ENCODE data around the gene PPL. TPM values are rescaled to one million over a fixed set of nuclear protein-coding genes. Genes with fewer than 3 reads are reported as not detected.

The PPL gene
- total RNA-seq, 1 experiment from 2014 or later = 56.4 TPM

- TF ChIP-seq EZH2 (IDR thresholded peaks at IDR 0.05) = no peak
Observed at GRCh38 chr16:4862639-4863038, 74.3 kb downstream of the PPL start (continued).

DNA sequence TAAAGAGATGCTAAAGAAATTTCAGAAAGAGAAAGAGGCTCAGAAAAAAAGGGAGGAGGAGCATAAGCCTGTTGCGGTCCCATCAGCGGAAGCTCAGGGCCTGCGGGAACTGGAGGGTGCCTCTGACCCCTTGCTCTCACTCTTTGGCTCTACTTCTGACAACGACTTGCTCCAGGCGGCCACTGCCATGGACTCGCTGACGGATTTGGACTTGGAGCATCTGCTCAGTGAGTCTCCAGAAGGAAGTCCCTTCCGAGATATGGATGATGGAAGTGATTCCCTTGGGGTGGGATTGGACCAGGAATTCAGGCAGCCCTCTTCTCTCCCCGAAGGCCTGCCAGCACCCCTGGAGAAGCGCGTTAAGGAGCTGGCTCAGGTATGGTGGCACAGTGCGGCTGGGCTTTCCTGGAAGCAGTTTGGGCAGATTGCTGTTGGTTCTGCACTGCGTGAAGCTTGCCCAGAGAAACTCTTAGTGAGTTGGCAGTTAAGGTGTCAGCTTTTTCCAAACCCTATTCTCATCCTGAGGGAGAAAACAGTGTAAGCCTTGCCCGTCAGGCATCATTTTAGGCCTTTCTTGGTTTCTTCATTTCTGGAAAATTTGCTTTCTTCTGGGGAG, 76.1 kb downstream of the PPL start:
- no peaks in the 10 kb centered on the region for H3K9me3 ChIP-seq (ENCODE audit: control insufficient read depth in 1 of 2, insufficient read depth in 1 of 2, low read depth in 1 of 2, low read length in 2 of 2)
- no peaks in the 10 kb centered on the region for H4K20me1 ChIP-seq (ENCODE audit: insufficient read depth)
- H3K79me2 ChIP-seq (ENCODE audit: insufficient read depth, low read length) = peaks cover 52% of the 10 kb centered on the region
- H3K4me1 ChIP-seq (ENCODE audit: control insufficient read depth in 1 of 2, insufficient read depth in 2 of 2, low read length in 2 of 2) = no peaks in the 10 kb centered on the region
- ATAC-seq (no peak), DNase-seq (ENCODE audit: low read depth, low spot score) (no peak)
- no peak overlapping the region for H3K4me3 ChIP-seq (replicated peaks in 1 of 2; ENCODE audit: low read depth in 1 of 2, low read length in 2 of 2)
- H3K9me2 ChIP-seq (ENCODE audit: insufficient read depth) = no peaks in the 10 kb centered on the region
- intact Hi-C loops (cut with micrococcal nuclease) = no loop called here
- ChIA-PET CTCF (no interaction called here), RAD21 (ENCODE audit: low non-redundant PET in 1 of 2, low total read pairs in 2 of 2, uncharacterized antibody in 2 of 2, unreplicated experiment in 2 of 2) (no interaction called here), POLR2A (no interaction called here)
- H3K36me3 ChIP-seq (ENCODE audit: control insufficient read depth in 1 of 2, insufficient read depth in 2 of 2, low read length in 2 of 2) = peaks cover 51 to 53% of the 10 kb centered on the region in 2 experiments
- no peak overlapping the region for H3K4me2 ChIP-seq (ENCODE audit: low read length)
- no TSS peak for BruUV-seq (replicated peaks)
- no peak overlapping the region for H3K27ac ChIP-seq (ENCODE audit: low read depth, low read length)
- H2AFZ ChIP-seq (ENCODE audit: low read depth, low read length, poor library complexity, severe bottlenecking) = no peak overlapping the region
- TF ChIP-seq EZH2 (IDR thresholded peaks at IDR 0.05) (no peak), ATF3 (IDR thresholded peaks at IDR 0.05) (no peak), ELF1 (IDR thresholded peaks at IDR 0.05; ENCODE audit: borderline replicate concordance, low read depth) (no peak), CEBPB (IDR thresholded peaks at IDR 0.05; ENCODE audit: low read depth) (no peak)
- no peak overlapping the region for H3K9ac ChIP-seq (ENCODE audit: low read length)
- H3K27me3 ChIP-seq (ENCODE audit: insufficient read depth, low read length) = no peaks in the 10 kb centered on the region

GRCh38 chr16:4859900-4860255, 77.1 kb downstream of the PPL start:
- Histone ChIP-seq H3K36me3 (ENCODE audit: control insufficient read depth in 1 of 2, insufficient read depth in 2 of 2, low read length in 2 of 2) (peaks cover 57 to 60% of the 10 kb centered on the region in 2 experiments), H2AFZ (ENCODE audit: low read depth, low read length, poor library complexity, severe bottlenecking) (no peak overlapping the region), H3K4me3 (replicated peaks in 1 of 2; ENCODE audit: low read depth in 1 of 2, low read length in 2 of 2) (no peak overlapping the region), H3K79me2 (ENCODE audit: insufficient read depth, low read length) (peaks cover 48% of the 10 kb centered on the region), H3K9me3 (ENCODE audit: control insufficient read depth in 1 of 2, insufficient read depth in 1 of 2, low read depth in 1 of 2, low read length in 2 of 2) (no peaks in the 10 kb centered on the region), H3K4me2 (ENCODE audit: low read length) (no peak overlapping the region), H3K4me1 (ENCODE audit: control insufficient read depth in 1 of 2, insufficient read depth in 2 of 2, low read length in 2 of 2) (no peaks in the 10 kb centered on the region), H3K27me3 (ENCODE audit: insufficient read depth, low read length) (no peaks in the 10 kb centered on the region), H4K20me1 (ENCODE audit: insufficient read depth) (no peaks in the 10 kb centered on the region), H3K27ac (ENCODE audit: low read depth, low read length) (no peak overlapping the region), H3K9me2 (ENCODE audit: insufficient read depth) (no peaks in the 10 kb centered on the region), H3K9ac (ENCODE audit: low read length) (no peak overlapping the region)
- ATAC-seq (no peak), DNase-seq (ENCODE audit: low read depth, low spot score) (no peak)
- RAD21 ChIA-PET (ENCODE audit: low non-redundant PET in 1 of 2, low total read pairs in 2 of 2, uncharacterized antibody in 2 of 2, unreplicated experiment in 2 of 2) = no interaction called here
- intact Hi-C loops (cut with micrococcal nuclease) = no loop called here
- POLR2A ChIA-PET = no interaction called here
- CTCF ChIA-PET = no interaction called here
- no TSS peak for BruUV-seq (replicated peaks)
- TF ChIP-seq, protein P1, sequence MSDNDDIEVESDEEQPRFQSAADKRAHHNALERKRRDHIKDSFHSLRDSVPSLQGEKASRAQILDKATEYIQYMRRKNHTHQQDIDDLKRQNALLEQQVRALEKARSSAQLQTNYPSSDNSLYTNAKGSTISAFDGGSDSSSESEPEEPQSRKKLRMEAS (IDR thresholded peaks at IDR 0.05) = no peak
- TF ChIP-seq SIN3A (IDR thresholded peaks at IDR 0.05; ENCODE audit: low read depth) (no peak), FOSL1 (IDR thresholded peaks at IDR 0.05; ENCODE audit: low read depth) (no peak), SRF (IDR thresholded peaks at IDR 0.05; ENCODE audit: low read depth) (no peak), ELF1 (IDR thresholded peaks at IDR 0.05; ENCODE audit: borderline replicate concordance, low read depth) (no peak), TCF7L2 (IDR thresholded peaks at IDR 0.05; ENCODE audit: borderline replicate concordance, extremely low read depth, insufficient read depth, insufficient read length) (no peak), RAD21 (IDR thresholded peaks at IDR 0.05; ENCODE audit: low read depth) (no peak), JUND (IDR thresholded peaks at IDR 0.05) (no peak), ZFX (IDR thresholded peaks at IDR 0.05) (no peak), ZNF274 (IDR thresholded peaks at IDR 0.05; ENCODE audit: low read depth, low read length) (no peak), CEBPB (IDR thresholded peaks at IDR 0.05; ENCODE audit: low read depth) (no peak), EGR1 (IDR thresholded peaks at IDR 0.05; ENCODE audit: low read depth) (no peak), EZH2 (IDR thresholded peaks at IDR 0.05) (no peak), ZBTB33 (IDR thresholded peaks at IDR 0.05; ENCODE audit: extremely low read depth, insufficient replicate concordance, low read length) (no peak)
- TF ChIP-seq, protein P2, sequence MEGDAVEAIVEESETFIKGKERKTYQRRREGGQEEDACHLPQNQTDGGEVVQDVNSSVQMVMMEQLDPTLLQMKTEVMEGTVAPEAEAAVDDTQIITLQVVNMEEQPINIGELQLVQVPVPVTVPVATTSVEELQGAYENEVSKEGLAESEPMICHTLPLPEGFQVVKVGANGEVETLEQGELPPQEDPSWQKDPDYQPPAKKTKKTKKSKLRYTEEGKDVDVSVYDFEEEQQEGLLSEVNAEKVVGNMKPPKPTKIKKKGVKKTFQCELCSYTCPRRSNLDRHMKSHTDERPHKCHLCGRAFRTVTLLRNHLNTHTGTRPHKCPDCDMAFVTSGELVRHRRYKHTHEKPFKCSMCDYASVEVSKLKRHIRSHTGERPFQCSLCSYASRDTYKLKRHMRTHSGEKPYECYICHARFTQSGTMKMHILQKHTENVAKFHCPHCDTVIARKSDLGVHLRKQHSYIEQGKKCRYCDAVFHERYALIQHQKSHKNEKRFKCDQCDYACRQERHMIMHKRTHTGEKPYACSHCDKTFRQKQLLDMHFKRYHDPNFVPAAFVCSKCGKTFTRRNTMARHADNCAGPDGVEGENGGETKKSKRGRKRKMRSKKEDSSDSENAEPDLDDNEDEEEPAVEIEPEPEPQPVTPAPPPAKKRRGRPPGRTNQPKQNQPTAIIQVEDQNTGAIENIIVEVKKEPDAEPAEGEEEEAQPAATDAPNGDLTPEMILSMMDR (IDR thresholded peaks at IDR 0.05 in 2 of 3, conservative IDR thresholded peaks at IDR 0.05 in 1 of 3; ENCODE audit: borderline replicate concordance in 1 of 3, insufficient read depth in 1 of 3, low read depth in 2 of 3, low read length in 2 of 3) = no peak
